GM19324 (cell line): ENCODE data around the gene PATL1.
"Not testable (repeated sequence)": the region's sequence is repeated elsewhere in the genome, so short reads cannot be mapped to it uniquely, and the experiment has no call there.

Experiments used
- ATAC-seq: cut with Tn5 transposase; IDR thresholded peaks from one replicate; pipeline ENCODE4 v1.9.1; 2021; ENCODE audit warnings: mild to moderate bottlenecking, moderate library complexity; ENCODE audit not compliant: unreplicated experiment, low FRiP score

Gene PATL1

DNA sequence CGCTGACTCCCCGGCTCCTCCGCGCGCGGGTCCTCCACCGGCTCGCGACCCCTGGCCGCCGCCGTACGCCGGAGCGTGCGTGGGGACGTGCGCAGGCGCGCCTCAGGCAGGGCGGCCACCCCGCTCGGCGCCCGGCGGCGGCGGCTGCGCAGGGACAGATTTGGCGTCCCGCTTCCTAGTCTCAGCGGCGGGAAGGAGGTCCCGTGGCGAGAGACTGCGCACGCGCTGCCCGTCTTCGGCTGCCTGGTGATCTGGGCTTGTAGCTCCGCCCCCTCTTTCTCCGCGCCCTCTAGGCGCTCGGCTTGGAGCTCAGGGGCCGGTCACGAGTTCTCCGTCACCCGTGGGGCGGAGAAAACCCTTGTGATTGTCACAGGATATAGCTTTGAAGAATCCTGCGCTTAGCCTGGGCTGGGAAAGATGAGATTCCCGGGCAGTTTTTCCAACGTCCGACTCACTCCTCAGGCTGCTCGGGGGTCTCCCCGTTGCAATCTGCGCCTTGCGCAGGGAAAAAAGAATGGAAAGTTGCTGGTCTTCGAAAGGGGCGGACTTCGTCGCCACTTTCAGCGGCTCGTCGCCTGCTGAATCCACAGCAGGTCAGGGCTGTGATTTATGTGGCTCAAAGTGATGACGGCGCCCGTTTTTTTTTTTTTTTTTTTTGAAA is at the start of gene PATL1:
TSS of gene PATL1 (minus strand) at position 88 of the 661 bp plus-strand sequence. CDS start 142 bp downstream, outside the sequence.
- ATAC-seq: peak; percentile 98

DNA sequence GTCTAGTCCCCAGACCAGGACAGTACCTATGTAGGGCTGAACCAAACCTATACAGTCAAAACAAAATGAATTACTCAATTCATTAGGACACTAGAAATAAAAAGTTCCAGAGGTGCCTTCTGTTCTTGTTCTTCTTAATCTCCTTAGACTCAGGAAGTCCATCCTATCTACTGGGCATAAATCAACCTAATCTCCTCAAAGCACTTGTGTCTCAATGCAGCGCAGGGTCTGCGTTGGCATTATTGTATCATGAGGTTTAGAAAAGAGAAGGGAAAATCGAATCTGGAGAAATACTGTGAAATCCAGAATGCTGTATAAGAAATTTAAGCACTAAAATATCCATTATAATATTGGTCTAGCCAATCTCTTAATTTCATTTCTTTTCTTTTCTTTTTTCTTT is 47.2 kb upstream of the PATL1 start:
- ATAC-seq: no peak

GRCh38 chr11:59713745-59714144 is 44.9 kb upstream of the PATL1 start, which contains the start of gene OR10V1:
TSS of gene OR10V1 (minus strand) at chr11:59713845. CDS start at chr11:59713845, 0 bp downstream.
- ATAC-seq: no peak

- no peak for ATAC-seq
These were observed 41.5 kb upstream of the PATL1 start for GRCh38 chr11:59710136-59710847.

DNA sequence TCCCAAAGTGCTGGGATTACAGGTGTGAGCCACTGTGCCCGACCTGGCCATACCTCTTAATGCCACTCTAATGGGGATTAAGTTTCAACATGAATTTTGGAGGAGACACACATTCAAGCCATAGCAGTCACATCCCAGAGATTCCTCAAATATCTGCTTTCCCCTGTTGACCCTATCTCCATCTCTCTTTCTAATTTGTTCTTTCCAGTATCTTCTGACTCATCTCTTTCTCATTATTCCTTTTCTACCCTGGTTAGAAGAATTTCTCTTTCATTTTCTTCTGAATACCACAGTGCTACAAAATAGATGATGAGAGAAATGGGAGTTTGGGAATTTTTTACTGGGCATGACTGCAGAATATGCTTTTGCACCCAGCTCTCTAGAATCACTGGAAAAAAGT is 39.7 kb upstream of the PATL1 start:
- ATAC-seq: no peak

GRCh38 chr11:59707371-59707770 is 38.5 kb upstream of the PATL1 start:
- ATAC-seq: no peak

DNA sequence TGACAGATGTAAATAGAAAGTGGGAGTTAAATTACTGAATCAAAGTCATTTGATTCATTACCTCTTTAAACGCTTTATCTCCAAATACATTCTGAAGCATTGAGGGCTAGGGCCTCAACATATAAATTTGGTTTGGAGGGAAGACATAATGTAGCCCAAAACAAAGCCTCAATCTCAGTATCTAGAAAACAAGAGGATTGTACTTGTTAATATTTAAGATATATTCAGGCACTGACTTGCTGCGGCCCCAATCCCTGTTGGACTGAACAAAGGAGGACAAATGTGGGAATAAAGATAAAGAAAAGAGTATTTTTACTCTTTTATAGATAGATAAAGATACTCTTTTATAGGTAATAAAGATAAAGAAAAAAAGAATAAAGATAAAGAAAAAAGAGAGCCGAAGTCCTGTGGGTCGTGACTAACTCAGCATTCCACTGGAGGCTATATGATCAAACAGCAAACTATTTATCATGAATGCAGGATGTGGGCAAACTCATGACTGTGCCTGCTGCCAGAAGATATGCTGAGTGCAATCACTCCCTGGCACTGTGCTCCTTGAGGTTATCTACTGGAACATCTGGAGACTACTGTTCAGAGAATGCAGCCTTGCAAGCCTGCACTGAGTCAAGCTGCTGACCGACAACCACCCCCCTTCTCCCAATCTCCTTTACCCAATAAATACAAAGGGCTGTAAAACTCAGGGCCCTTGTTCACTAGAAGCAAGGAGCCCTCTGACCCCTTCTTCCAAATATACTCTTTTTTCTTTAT is 37.9 kb upstream of the PATL1 start:
- ATAC-seq: no peak

- no peak for ATAC-seq
These were observed 36.5 kb upstream of the PATL1 start for GRCh38 chr11:59705294-59705693.

DNA sequence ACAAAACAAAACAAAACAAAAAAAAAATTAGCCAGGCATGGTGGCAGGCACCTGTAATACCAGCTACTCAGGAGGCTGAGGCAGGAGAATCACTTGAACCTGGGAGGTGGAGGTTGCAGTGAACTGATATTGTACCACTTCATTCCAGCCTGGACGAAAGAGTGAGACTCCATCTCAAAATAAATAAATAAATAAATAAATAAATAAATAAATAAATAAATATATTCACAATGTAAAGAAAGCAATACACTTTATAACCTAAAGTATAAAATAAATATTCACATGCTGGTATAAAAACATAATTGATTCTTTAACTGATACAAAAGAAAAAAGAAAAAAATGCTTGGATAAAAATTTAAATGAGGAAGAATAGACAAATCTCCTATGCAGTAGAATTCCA is 34.7 kb upstream of the PATL1 start:
- not testable (repeated sequence) for ATAC-seq

DNA sequence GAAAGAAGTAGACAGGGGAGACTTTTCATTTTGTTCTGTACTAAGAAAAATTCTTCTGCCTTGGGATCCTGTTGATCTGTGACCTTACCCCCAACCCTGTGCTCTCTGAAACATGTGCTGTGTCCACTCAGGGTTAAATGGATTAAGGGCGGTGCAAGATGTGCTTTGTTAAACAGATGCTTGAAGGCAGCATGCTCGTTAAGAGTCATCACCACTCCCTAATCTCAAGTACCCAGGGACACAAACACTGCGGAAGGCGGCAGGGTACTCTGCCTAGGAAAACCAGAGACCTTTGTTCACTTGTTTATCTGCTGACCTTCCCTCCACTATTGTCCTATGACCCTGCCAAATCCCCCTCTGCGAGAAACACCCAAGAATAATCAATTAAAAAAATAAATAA is 31.3 kb upstream of the PATL1 start:
- not testable (repeated sequence) for ATAC-seq

DNA sequence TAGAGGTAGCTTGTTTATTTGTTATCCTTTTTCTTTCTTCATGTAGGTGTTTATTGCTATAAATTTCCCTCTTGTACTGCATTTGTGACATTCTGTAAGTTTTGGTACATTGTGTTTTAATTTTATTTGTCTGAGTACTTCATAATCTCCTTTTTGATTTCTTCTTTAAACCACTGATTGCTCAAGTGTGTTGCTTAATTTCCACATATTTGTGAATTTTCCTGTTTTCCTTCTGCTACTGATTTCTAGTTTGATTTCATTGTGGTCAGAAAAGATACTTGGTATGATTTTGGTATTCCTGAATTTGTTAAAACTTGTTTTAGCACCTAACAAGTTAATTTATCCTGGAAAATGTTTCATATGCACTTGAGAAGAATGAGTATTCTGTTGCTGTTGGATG is 29.7 kb upstream of the PATL1 start:
- no peak for ATAC-seq

GRCh38 chr11:59692915-59693314 is 24.1 kb upstream of the PATL1 start:
- no peak for ATAC-seq

- no peak for ATAC-seq
These were observed 22.3 kb upstream of the PATL1 start for GRCh38 chr11:59691156-59691555.

GRCh38 chr11:59689015-59689414 is 20.2 kb upstream of the PATL1 start:
- ATAC-seq: no peak

DNA sequence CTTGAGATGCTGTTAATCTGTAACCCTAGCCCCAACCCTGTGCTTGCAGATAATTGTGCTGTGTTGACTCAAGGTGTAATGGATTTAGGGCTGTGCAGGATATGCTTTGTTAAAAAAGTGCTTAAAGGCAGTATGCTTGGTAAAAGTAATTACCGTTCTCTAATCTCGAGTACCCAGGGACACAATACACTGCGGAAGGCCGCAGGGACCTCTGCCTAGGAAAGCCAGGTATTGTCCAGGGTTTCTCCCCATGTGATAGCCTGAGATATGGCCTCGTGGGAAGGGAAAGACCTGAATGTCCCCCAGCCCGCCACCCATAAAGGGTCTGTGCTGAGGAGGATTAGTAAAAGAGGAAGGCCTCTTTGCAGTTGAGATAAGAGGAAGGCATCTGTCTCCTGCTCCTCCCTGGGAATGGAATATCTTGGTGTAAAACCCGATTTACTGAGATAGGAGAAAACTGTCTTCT is 12.5 kb upstream of the PATL1 start:
- ATAC-seq: not testable (repeated sequence)

DNA sequence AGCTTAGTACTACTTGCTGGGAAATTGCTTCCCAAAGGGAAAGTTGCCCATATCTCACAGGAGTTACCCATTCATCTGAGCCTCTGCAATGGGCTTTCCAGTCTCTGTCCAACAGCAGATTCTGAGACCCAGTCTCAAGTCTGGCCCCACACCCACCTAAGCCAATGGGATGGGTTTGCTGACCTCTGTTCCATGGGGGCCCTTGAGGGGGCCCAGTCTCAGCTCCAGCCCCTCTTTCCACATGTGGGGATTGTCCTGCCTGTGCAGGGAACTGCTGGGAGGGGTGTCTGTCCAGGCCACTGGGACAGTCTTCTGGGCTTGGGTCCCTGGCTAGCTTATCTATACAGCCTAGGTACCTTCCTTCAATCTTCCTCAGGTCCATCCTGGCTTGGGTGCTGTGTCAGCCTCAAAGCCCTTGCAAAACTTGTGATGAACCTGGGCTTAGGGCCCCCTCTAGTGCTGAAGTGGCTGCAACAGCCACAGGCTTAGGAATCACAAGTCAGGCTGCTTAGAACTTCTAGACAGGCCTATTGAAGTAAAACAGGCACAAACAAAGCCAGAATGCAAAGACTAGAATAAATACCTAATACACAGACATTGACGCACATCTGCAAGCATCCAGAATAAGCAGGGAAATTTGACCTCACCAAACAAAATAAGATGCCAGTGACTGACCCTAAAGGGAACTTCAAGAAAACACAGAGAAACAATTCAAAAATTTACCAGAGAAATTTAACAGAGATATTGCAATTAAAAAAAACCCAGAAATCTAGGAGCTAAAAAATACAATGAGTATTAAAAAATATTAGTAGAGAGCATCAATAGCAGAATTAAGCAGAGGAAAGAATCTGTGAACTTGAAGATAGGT is 11.7 kb upstream of the PATL1 start:
- ATAC-seq: peak; percentile 94

DNA sequence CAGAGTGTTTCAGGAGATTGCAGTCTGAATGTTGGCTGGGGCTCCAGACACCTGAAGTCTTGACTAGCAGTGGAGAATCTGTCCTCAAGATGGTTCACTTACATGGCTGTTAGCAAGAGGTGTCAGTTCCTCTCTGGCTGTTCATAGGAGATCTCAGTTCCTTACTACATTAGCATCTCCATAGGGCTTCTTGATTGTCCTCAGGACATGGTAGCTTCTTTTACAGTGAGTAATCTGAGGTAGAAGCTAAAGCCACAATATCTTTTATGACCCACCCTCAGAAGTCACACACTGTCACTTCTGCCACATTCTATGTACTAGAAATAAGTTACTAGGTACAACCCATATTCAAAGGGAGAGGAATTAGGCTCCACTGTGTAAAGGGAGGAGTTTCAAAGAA is 10.5 kb upstream of the PATL1 start:
- ATAC-seq: no peak

GRCh38 chr11:59678813-59679165 is 10.0 kb upstream of the PATL1 start:
- ATAC-seq: no peak

GRCh38 chr11:59678118-59678812 is 9.4 kb upstream of the PATL1 start:
- no peak for ATAC-seq

- ATAC-seq: no peak
These were observed 7.4 kb upstream of the PATL1 start for GRCh38 chr11:59676205-59676604.
